Measurements from ENCODE around the gene COL10A1. TPM values are rescaled to one million over a fixed set of nuclear protein-coding genes. Genes with fewer than 3 reads are reported as not detected.

COL10A1 gene
- under 0.01 TPM in 1 of 2 replicates, not detected in the other for total RNA-seq

GRCh38 chr6:116126032-116126431 is at the start of gene COL10A1:
Gene COL10A1, minus strand, starts transcription at chr6:116126132. Its CDS starts 640 bp downstream, at chr6:116125492.

GRCh38 chr6:116100419-116101301 is 25.3 kb downstream of the COL10A1 start, which contains the start of gene NT5DC1:
Gene NT5DC1, plus strand, starts transcription at chr6:116100853. Its CDS starts 78 bp downstream, at chr6:116100931.

Other genes starting within 250 kb of the COL10A1 start
- gene FRK, start 65.2 kb downstream of the COL10A1 start, total RNA-seq, result 0.79 and 1.6 TPM in 2 replicates
- gene NT5DC1, start 25.3 kb downstream of the COL10A1 start, total RNA-seq, result 4.9 and 10.1 TPM in 2 replicates
- gene TSPYL4, start 127.9 kb upstream of the COL10A1 start, total RNA-seq, result 12.8 and 17.8 TPM in 2 replicates
- 110 and 129 TPM in 2 replicates for gene TSPYL1, start 153.8 kb upstream of the COL10A1 start, total RNA-seq
- 37.9 and 42.8 TPM in 2 replicates for gene DSE, start 244.8 kb upstream of the COL10A1 start, total RNA-seq